ENCODE results near the gene RANBP10. TPM values are rescaled to one million over a fixed set of nuclear protein-coding genes. Genes with fewer than 3 reads are reported as not detected.

Gene RANBP10
- total RNA-seq, 2 donors from 2014 or later = 14.7 to 22.5 TPM

DNA sequence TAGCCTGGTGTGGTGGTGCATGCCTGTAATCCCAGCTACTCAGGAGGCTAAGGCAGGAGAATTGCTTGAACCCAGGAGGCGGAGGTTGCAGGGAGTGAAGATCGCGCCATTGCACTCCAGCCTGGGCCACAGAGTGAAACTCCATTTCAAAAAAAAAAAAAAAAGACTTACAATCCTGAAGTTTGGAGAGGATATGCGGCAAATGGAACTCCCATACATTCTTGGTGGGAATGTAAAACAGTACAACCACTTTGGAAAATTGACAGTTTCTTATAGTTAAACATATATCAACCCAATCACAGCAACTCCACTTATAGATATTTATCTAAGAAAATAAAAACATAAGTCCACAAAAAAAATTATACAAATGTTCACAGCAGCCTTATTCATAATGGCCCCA, 99.2 kb downstream of the RANBP10 start:
- Histone ChIP-seq H3K27me3 (no peaks in the 10 kb centered on the region), H3K4me1 (no peaks in the 10 kb centered on the region), H3K9me3 (no peaks in the 10 kb centered on the region), H3K27ac (no peak overlapping the region), H3K4me3 (no peak overlapping the region), H3K36me3 (no peaks in the 10 kb centered on the region), H3K9ac (ENCODE audit: low read depth in 2 of 2, low read length in 2 of 2) (no peak overlapping the region)
- intact Hi-C loops (cut with DNase I) = no loop called here
- TF ChIP-seq, protein P1, sequence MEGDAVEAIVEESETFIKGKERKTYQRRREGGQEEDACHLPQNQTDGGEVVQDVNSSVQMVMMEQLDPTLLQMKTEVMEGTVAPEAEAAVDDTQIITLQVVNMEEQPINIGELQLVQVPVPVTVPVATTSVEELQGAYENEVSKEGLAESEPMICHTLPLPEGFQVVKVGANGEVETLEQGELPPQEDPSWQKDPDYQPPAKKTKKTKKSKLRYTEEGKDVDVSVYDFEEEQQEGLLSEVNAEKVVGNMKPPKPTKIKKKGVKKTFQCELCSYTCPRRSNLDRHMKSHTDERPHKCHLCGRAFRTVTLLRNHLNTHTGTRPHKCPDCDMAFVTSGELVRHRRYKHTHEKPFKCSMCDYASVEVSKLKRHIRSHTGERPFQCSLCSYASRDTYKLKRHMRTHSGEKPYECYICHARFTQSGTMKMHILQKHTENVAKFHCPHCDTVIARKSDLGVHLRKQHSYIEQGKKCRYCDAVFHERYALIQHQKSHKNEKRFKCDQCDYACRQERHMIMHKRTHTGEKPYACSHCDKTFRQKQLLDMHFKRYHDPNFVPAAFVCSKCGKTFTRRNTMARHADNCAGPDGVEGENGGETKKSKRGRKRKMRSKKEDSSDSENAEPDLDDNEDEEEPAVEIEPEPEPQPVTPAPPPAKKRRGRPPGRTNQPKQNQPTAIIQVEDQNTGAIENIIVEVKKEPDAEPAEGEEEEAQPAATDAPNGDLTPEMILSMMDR (IDR thresholded peaks at IDR 0.05) = no peak
- no peak for DNase-seq

DNA sequence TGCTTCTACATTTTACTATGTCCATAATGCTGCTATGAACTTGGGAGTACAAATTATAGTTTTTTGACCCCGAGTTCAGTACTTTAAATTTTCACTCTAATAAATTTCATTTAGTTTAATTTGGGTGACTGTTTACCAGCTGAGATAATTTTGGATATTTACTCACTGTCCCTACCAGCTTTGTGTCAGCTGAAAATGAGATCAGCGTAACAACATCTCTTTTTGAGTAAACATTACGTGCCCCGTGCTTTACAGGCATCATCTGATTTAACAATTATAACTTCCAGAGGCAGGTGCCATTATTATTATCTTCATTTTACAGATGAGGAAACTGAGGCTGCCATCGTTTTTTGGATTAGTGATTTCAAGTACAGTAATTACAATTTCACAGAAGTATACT, 102.2 kb downstream of the RANBP10 start:
- intact Hi-C loops (cut with DNase I) = no loop called here
- no peak overlapping the region for H3K4me3 ChIP-seq
- H3K27me3 ChIP-seq = no peaks in the 10 kb centered on the region
- H3K27ac ChIP-seq = no peak overlapping the region
- no peaks in the 10 kb centered on the region for H3K4me1 ChIP-seq
- H3K36me3 ChIP-seq = no peaks in the 10 kb centered on the region
- no peak for DNase-seq
- no peaks in the 10 kb centered on the region for H3K9me3 ChIP-seq
- H3K9ac ChIP-seq (ENCODE audit: low read depth in 2 of 2, low read length in 2 of 2) = no peak overlapping the region
- TF ChIP-seq, protein P1 (IDR thresholded peaks at IDR 0.05) = no peak

DNA sequence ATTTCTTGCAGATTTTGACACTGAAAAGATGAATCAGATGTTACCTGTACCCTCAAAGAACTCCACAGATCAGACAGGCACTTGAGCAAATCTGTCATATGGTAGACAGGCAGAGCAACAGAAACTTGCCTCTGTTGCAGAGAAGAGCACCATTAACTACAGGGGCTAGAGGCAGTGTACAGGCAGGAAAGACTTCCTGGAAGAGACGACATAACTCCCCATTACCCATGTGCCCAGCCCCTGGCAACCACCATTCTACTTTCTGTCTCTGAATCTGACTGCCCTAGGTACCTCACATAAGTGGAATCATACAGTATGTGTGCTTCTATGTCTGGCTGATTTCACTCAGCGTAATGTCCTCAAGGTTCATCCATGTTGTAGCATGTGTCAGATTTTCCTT, 102.7 kb downstream of the RANBP10 start:
- DNase-seq = no peak
- H3K4me1 ChIP-seq = no peaks in the 10 kb centered on the region
- intact Hi-C loops (cut with DNase I) = no loop called here
- H3K27ac ChIP-seq = no peak overlapping the region
- H3K9me3 ChIP-seq = no peaks in the 10 kb centered on the region
- no peaks in the 10 kb centered on the region for H3K27me3 ChIP-seq
- H3K4me3 ChIP-seq = no peak overlapping the region
- TF ChIP-seq, protein P1 (IDR thresholded peaks at IDR 0.05) = no peak
- H3K9ac ChIP-seq (ENCODE audit: low read depth in 2 of 2, low read length in 2 of 2) = no peak overlapping the region
- no peaks in the 10 kb centered on the region for H3K36me3 ChIP-seq

DNA sequence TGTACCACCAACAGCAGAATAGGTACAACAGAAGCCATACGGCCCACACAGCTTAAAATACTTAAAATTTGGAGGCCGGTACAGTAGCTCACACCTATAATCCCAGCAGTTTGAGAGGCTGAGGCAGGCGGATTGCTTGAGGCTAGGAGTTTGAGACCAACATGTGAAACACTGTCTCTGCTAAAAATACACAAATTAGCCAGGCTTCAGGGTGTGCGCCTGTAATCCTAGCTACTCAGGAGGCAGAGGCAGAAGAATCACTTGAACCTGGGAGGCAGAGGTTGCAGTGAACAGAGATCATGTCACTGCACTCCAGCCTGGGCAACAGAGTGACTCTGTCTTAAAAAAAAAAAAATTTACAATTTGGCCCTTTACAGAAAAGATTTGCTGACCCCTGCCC, 104.2 kb downstream of the RANBP10 start:
- Histone ChIP-seq H3K4me1 (no peaks in the 10 kb centered on the region), H3K4me3 (no peak overlapping the region), H3K36me3 (no peaks in the 10 kb centered on the region), H3K27me3 (no peaks in the 10 kb centered on the region), H3K9me3 (no peaks in the 10 kb centered on the region), H3K9ac (ENCODE audit: low read depth in 2 of 2, low read length in 2 of 2) (no peak overlapping the region), H3K27ac (no peak overlapping the region)
- intact Hi-C loops (cut with DNase I) = no loop called here
- TF ChIP-seq, protein P1 (IDR thresholded peaks at IDR 0.05) = no peak
- DNase-seq = no peak

DNA sequence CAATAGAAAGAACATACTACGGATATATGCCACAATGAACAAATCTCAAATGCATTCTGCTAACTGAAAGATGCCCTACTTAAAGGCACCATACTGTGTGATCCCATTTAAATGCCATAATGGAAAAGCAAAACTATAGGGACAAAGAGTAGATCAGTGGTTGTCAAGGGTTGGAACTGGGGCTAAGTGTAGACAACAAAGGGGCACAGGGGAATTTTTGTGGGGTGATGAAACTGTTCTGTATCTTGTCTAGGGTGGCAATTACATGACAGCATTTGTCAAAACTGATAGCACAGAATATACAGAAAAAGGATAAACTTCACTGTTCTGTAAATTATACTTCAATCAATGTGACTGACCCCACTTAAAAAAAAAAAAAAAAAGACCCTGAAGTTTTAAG, 104.9 kb downstream of the RANBP10 start:
- TF ChIP-seq, protein P1 (IDR thresholded peaks at IDR 0.05) = no peak
- H3K9ac ChIP-seq (ENCODE audit: low read depth in 2 of 2, low read length in 2 of 2) = no peak overlapping the region
- no peaks in the 10 kb centered on the region for H3K27me3 ChIP-seq
- H3K4me1 ChIP-seq = no peaks in the 10 kb centered on the region
- H3K36me3 ChIP-seq = no peaks in the 10 kb centered on the region
- no peaks in the 10 kb centered on the region for H3K9me3 ChIP-seq
- H3K4me3 ChIP-seq = no peak overlapping the region
- intact Hi-C loops (cut with DNase I) = no loop called here
- no peak overlapping the region for H3K27ac ChIP-seq
- no peak for DNase-seq

DNA sequence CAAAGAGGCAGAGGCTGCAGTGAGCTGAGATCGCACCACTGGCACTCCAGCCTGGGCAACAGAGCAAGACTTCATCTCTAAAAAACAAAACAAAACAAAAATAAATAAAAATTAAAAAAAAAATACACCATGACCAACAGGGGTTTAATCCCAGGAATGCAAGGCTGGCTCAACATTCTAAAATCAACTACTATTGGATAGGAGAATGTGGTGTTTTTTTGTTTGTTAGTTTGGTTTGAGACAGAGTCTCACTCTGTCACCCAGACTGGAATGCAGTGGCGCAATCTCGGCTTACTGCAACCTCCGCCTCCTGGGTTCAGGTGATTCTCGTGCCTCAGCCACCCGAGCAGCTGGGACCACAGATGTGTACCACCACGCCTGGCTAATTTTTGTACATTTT, 107.1 kb downstream of the RANBP10 start:
- Histone ChIP-seq H3K4me1 (no peaks in the 10 kb centered on the region), H3K27me3 (no peaks in the 10 kb centered on the region), H3K4me3 (no peak overlapping the region), H3K9ac (ENCODE audit: low read depth in 2 of 2, low read length in 2 of 2) (no peak overlapping the region), H3K27ac (no peak overlapping the region), H3K36me3 (no peaks in the 10 kb centered on the region), H3K9me3 (no peaks in the 10 kb centered on the region)
- no peak for DNase-seq
- intact Hi-C loops (cut with DNase I) = no loop called here
- TF ChIP-seq, protein P1 (IDR thresholded peaks at IDR 0.05) = no peak
